Measurements from ENCODE around the gene GFRA1.

Gene GFRA1

DNA sequence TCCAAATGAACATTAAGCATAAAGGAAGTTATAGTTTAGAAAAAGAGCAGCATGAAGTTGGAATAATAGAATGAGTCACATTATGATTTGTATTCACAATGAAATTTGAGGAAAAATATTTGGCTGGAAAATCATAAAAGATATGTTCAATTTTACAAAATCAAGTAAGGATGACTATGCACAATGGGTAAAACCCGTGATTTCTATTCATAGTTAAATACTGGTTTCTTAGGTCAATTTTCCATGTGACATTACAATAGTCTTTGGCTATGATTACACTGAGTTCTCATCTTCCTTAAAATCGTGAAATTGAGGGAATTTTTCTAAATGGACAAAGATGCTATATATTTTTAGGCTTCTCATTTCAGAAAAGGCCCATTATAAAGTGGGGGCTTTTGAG lies 33.8 kb upstream of the GFRA1 start:
- no peak for DNase-seq (ENCODE audit: low read depth)
- no peak overlapping the region for H3K4me3 ChIP-seq (ENCODE audit: low read depth, low read length)
- TF ChIP-seq, protein P1, sequence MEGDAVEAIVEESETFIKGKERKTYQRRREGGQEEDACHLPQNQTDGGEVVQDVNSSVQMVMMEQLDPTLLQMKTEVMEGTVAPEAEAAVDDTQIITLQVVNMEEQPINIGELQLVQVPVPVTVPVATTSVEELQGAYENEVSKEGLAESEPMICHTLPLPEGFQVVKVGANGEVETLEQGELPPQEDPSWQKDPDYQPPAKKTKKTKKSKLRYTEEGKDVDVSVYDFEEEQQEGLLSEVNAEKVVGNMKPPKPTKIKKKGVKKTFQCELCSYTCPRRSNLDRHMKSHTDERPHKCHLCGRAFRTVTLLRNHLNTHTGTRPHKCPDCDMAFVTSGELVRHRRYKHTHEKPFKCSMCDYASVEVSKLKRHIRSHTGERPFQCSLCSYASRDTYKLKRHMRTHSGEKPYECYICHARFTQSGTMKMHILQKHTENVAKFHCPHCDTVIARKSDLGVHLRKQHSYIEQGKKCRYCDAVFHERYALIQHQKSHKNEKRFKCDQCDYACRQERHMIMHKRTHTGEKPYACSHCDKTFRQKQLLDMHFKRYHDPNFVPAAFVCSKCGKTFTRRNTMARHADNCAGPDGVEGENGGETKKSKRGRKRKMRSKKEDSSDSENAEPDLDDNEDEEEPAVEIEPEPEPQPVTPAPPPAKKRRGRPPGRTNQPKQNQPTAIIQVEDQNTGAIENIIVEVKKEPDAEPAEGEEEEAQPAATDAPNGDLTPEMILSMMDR (conservative IDR thresholded peaks at IDR 0.05; ENCODE audit: low read depth, low read length): no peak

DNA sequence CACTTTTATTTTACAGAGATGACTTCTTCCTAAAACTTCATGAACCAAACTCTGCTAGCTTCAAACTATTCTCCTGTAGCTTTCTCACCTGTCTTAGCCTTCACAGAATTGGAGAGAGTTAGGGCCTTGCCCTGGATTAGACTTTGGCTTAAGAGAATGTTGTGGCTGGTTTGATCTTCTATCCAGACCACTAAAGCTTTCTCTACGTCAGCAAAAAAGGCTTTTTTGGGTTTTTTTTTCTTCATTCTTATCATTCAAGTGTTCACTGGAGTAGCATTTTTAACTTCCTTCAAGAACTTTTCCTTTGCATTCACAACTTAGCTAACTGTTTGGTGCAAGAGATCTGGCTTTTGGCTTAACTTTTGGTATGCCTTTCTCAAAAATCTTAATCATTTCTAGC lies 31.9 kb upstream of the GFRA1 start:
- DNase-seq (ENCODE audit: low read depth): no peak
- H3K4me3 ChIP-seq (ENCODE audit: low read depth, low read length): no peak overlapping the region
- TF ChIP-seq, protein P1 (conservative IDR thresholded peaks at IDR 0.05; ENCODE audit: low read depth, low read length): no peak

DNA sequence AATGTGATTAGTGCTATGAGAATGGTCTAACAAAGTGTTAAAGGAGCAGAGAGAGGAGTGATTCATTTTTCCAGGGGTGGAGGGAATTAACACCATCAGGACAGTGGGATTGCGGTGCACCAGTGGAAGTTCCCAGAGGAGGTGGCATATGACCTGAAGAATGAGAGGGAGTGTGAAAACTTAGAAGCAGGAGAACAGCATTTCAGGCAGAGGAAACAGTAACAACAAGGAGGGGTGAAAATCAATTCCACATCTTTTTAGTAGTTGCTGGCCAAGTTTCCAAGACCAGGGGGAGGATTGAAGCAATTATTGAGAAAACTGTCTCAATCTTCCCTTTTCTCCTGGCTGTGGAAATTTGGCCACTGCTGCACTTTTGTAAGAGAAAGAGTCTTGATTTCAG lies 27.5 kb upstream of the GFRA1 start:
- TF ChIP-seq, protein P1 (conservative IDR thresholded peaks at IDR 0.05; ENCODE audit: low read depth, low read length): no peak
- no peak overlapping the region for H3K4me3 ChIP-seq (ENCODE audit: low read depth, low read length)
- DNase-seq (ENCODE audit: low read depth): no peak

DNA sequence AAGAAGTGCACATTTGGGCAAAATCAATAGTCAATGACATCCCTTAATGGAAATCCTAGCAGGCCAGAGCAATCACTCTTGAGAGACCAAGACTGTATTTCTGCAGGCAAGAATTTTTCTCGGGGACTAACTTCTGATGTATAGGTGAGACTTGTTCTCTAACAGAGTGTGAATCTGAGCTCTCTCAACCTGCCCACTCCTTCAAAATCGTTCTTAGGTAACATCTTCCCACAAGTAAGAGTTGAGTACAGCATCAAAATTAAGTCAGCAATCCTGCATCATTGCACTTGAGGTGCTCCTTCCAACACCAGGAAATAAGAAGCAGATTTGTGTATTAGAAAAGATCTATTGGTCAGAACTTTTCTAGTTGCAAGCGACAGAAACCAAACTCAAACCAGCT lies 25.6 kb upstream of the GFRA1 start:
- no peak overlapping the region for H3K4me3 ChIP-seq (ENCODE audit: low read depth, low read length)
- DNase-seq (ENCODE audit: low read depth): no peak
- TF ChIP-seq, protein P1 (conservative IDR thresholded peaks at IDR 0.05; ENCODE audit: low read depth, low read length): no peak

DNA sequence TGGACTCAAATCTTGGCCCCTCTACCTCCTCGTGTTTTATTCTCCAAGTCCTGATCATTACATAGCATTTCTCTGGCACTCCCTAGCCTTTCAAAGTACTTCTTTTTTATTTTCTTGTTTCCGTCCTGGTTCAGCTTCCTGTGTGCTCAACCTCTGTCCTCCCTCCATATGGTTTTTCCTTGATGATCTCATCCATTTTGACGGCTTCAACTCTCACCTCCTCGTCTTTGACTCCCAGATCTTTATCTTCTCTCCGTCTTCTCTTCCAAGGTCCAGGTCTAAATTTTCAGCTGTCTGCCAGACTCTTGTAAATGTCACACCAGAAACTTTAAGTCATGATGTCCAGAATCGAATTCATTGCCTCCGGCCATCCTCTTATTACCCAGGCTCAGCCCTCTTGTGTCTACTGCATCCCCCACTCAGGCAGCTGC lies 23.3 kb upstream of the GFRA1 start:
- no peak overlapping the region for H3K4me3 ChIP-seq (ENCODE audit: low read depth, low read length)
- no peak for DNase-seq (ENCODE audit: low read depth)
- TF ChIP-seq, protein P1 (conservative IDR thresholded peaks at IDR 0.05; ENCODE audit: low read depth, low read length): no peak

DNA sequence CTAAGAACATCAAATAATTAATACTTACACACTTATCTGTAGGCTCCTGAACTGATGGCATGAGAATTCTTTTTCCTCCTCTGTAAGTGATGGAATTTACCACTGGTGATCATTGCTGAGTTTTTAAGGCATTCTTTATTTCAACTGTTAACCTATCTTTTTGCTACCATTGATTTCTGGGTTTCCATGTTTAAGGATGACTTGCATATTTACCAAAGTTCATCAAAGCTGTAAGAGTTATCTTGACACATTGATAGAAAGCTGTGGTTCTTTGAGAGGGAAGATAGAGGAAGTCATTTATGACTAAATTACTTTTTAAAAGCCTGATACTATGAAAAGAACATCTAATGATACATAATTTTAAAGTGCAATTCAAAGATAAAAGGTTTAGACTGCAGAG lies 19.5 kb upstream of the GFRA1 start:
- TF ChIP-seq, protein P1 (conservative IDR thresholded peaks at IDR 0.05; ENCODE audit: low read depth, low read length): no peak
- H3K4me3 ChIP-seq (ENCODE audit: low read depth, low read length): no peak overlapping the region
- DNase-seq (ENCODE audit: low read depth): no peak

DNA sequence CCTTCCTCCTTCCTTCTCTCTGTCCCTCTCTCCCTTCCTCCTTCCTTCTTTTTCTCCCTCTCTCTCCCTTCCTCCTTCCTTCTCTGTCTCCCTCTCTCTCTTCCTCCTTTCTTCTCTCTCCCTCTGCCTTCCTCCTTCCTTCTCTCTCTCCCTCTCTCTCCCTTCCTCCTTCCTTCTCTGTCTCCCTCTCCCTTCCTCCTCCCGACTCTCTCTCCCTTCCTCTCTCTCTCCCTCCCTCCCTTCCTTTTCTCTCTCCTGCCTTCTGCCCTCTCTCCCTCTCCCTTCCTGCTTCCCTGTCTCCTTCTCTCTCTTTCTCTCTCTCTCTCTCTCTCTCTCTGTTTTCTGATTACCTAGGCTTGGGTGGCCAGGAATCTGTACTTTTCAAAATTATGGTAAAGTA lies 16.6 kb upstream of the GFRA1 start:
- no peak overlapping the region for H3K4me3 ChIP-seq (ENCODE audit: low read depth, low read length)
- TF ChIP-seq, protein P1 (conservative IDR thresholded peaks at IDR 0.05; ENCODE audit: low read depth, low read length): no peak
- DNase-seq (ENCODE audit: low read depth): no peak
